Hepatocyte (in vitro differentiated cells): Measurements from ENCODE around the gene ZIC5.

Source experiments
- CTCF ChIP-seq: fragments of 200-600 bp; sonication (generic); IDR thresholded peaks from 2 replicates; pipeline ENCODE4 v1.5.1; 2016; ENCODE audit warnings: antibody characterized with exemption, mild to moderate bottlenecking; ENCODE audit not compliant: poor library complexity
- EZH2 ChIP-seq: fragments of 200-600 bp; sonication (generic); IDR thresholded peaks from 2 replicates; pipeline ENCODE4 v1.6.1; 2016; ENCODE audit warnings: antibody characterized with exemption, mild to moderate bottlenecking, borderline replicate concordance
- EZH2phosphoT487 ChIP-seq: fragments of 200-600 bp; sonication (generic); IDR thresholded peaks from one replicate; pipeline ENCODE4 v1.6.1; 2018; ENCODE audit warnings: antibody characterized with exemption, mild to moderate bottlenecking, low read depth, moderate library complexity; ENCODE audit not compliant: unreplicated experiment, severe bottlenecking

GRCh38 chr13:99935772-99936171, 35.8 kb downstream of the ZIC5 start:
- TF ChIP-seq CTCF (no peak), EZH2phosphoT487 (no peak), EZH2 (no peak)
